ENCODE data around the gene SPDYE17.
"Not testable (repeated sequence)": the region's sequence is repeated elsewhere in the genome, so short reads cannot be mapped to it uniquely, and the experiment has no call there.

Gene SPDYE17

DNA sequence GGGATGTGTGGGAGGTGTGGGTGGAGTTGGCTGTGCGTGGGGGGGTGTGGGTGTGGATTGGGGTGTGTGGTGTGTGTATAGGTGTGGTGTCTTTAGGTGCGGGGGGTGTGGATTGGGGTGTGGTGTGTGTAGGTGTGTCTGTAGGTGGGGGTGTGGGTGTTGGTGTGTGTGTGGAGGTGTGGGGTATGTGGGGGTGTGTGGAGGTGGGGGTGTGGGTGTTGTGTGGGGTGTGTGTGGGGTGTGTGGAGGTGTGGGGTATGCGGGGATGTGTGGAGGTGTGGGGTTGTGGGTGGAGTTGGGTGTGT is 33.9 kb downstream of the SPDYE17 start:
- DNase-seq, result no peak

- DNase-seq, result no peak
Observed at GRCh38 chr7:76997381-76998284, 34.5 kb downstream of the SPDYE17 start.

- not testable (repeated sequence) for DNase-seq
Observed at GRCh38 chr7:76996932-76997331, 35.2 kb downstream of the SPDYE17 start.

DNA sequence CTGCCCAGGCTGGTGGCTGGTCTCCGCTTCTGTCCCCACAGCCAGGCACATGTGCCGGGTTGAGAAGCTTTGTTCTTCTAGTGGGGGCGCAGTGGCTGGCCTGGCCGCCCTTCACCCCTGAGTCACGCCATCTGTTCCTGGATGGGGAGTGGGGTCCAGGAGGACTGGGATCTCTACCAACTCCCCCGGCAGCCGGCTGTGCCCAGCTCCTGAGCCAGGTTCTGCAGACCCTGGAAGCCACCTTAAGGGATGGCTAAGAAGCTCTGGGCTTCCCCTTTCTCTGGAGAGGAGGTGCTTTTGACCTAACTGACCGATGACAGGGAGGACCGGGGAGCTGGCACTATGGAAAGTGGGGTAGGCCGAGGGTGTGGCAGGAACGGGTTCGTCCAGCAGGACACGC is 37.9 kb downstream of the SPDYE17 start:
- DNase-seq, result not testable (repeated sequence)

GRCh38 chr7:76993831-76994230 is 38.3 kb downstream of the SPDYE17 start:
- DNase-seq, result not testable (repeated sequence)

DNA sequence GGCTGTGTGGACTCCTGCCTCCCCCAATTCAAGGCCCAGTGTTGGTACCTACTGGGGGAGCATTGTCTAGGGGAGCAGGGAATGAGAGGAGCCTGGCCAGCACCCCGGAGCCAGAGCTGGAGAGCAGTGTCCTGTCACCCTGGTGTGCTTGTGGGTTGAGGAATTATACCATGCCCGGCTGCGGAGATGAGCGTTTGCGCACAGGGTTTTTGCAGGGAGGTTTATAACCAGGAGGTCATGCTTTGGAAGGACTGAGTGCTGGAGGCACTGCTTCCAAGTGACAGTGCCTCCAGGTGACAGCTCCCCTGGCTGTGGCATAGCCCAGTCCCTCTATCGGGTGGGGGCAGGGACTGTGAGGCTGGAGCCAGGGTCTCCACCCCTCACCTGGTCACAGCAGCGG is 39.3 kb downstream of the SPDYE17 start:
- DNase-seq, result not testable (repeated sequence)

- not testable (repeated sequence) for DNase-seq
Observed at GRCh38 chr7:76992204-76992603, 40.0 kb downstream of the SPDYE17 start.

DNA sequence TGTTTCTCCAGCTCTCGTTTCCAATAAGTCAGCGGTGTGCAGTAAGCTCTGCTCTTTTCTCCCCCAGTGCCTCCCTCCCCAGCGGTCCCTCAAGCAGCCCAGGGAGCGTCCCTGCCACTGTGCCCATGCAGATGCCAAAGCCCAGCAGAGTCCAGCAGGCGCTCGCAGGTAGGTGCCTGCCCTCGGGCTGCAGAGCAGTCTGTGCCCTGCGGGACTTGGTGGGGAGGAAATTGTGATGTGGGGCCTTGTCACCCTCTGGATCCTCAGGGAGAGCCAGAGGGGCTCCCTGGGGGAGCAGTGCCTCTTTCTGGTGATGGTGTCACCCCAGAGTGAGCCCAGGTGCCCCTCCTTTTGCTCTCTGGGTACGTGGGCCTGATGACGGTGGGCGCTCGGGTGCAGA is 42.0 kb downstream of the SPDYE17 start:
- DNase-seq, result not testable (repeated sequence)

GRCh38 chr7:76985924-76986717 is 46.0 kb downstream of the SPDYE17 start:
- DNase-seq, result not testable (repeated sequence)

DNA sequence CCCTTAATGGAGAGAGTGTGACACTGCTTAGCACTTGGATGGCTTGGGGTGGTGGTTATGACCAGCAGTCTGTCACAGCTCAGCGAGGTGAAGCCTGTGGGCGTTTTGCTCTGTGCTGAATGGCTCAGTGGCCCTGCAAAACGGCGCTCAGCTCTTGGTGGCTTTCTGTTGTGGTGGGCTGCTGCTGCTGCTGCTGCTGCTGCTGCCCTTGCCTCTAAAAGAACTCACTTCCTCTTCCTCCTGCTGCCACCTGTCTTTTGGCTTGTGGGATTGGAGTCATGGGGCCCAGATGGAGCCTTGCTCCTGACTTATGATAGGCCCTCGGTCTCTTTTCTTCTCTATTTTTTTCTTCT is 47.4 kb downstream of the SPDYE17 start:
- DNase-seq, result not testable (repeated sequence)

GRCh38 chr7:76983937-76984783 is 48.0 kb downstream of the SPDYE17 start:
- DNase-seq, result not testable (repeated sequence)

DNA sequence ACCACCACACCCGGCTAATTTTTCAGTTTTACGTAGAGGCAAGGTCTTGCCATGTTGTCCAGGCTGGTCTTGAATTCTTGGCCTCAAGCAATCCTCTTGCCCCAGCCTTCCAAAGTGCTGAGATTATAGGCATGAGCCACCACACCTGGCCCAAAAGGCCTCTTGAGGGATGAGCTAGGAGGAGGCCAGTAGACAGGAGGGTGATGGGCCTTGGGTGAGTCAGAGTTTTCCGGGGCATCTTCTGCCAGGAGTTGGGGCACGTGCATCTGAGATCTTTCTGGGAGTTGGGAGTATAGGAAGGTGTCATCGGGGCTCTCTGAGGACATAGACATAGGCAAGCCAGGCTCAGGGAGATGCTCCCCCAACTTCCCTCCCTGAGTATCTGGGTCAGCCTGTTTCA is 48.8 kb downstream of the SPDYE17 start:
- DNase-seq, result not testable (repeated sequence)

DNA sequence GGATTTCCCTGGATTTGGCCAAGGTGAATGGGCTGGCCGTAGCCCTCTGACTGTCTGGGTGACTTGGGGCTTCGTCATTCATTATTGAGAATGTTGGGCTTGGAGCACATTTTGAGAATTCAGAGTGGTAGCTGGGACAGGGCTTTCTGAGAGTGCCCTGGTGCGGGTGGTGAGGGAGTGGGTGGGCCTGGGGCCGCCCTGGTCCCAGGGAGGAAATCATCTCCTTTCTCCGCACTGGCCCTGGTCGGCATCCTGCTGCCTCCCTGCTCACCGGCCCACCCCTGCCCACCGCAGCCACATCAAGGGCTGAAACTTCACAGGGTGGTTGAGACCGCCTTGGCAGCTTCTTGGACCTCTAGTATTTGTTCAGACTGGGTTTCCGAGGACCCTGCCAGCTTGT is 49.7 kb downstream of the SPDYE17 start:
- not testable (repeated sequence) for DNase-seq

GRCh38 chr7:76981187-76981970 is 50.8 kb downstream of the SPDYE17 start:
- DNase-seq, result not testable (repeated sequence)

- DNase-seq, result not testable (repeated sequence)
Observed at GRCh38 chr7:76980576-76980975, 51.6 kb downstream of the SPDYE17 start.

DNA sequence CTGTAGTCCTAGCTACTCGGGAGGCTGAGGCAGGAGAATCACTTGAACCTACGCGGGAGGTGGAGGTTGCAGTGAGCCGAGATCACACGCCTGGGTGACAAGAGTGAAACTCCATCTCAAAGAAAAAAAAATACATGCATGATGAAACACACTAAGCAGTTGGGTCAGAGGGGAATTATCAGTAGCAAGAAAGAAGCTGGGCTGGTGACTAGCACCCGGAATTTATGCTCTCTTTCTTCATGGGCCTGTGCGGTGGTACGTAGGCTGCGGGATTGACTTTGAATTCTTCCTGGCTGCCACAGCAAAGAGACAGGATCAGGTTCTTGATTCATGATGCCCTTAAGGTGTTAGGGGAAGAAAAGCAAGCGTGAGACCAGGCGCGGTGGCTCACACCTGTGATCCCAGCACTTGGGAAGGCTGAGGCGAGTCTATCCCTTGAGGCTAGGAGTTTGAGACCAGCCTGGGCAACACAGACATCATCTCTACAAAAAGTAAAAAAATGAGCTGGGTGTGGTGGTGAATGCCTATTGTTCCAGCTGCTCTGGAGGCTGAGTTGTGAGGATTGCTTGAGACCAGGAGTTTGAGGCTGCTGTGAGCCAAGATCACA is 54.3 kb downstream of the SPDYE17 start:
- DNase-seq, result not testable (repeated sequence)

DNA sequence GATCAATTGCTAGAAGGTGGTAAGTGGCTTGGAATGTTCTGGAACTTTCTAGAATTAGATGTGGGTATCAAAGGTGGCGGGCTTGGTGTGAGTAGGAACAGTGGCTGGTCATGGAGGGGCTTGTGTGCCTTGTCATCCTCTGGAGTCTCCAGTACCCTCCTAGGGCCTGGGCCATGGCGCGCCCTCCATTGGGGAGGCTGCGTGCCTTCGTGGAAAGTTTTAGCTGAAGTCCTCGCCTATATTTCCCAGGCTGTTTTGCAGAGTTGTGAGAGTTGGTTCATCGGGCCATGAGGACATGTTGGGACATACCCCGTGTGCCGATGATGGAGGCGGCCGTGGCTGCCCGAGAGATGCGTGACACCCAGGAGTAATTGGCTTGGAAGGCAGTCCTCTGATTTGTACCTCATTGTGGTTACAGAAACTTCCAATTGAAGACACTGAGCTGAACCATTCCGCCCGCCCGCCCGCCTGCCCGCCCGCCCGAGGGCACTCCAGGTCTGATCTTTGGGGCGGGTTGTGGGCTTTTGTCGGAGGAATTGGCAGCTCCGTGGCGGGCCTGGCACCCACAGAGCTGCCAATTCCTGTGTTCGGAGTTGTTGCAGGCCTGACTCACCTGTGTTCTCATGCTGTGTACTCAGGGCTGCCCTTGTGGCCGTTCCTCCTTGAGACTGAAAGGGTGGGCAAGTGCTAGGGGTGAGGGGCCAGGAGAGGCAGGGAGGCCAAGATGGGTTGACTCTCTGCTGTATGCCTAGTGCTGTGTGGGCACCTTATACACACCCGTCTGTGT is 57.2 kb downstream of the SPDYE17 start:
- DNase-seq, result not testable (repeated sequence)

DNA sequence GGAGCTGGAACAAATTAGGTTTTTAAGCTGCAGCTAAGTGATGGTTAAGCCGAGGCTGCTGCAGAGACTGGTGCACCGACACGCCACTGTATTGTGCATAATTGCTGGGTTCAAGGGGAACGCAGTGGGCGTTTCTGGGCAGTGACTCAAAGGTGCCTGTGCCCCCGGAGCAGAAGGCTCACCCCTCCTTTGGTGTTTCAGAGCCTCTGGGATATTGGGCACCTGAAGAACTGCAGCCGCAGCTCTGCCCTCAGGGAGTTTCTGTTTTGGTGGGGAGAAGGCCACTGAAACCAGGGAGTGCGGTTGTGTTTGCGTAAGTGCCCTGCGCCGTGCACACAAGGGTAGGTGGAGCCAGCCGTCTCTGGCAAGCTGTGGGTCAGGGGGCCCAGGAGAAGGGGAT is 57.8 kb downstream of the SPDYE17 start:
- DNase-seq, result not testable (repeated sequence)

DNA sequence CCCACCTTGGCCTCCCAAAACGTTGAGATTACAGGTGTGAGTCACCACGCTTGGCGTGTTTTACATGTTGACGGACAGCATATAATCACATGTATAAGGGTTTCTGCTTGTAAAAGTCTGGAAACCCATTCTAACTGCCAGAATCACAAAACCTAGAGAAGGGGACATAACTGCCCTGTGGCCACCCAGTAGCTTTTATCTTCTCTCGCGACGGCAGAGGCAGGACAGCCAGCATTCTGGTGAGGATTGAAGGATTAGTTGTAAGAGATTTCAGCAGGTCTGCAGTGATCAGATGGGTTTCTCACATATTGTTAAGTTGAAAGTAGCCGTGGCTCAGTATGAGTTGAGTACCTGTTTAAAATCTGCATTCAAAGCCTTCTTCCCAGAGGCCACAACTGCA is 59.8 kb downstream of the SPDYE17 start:
- DNase-seq, result not testable (repeated sequence)
